GM18511 (cell line): ENCODE results near the gene COMMD7.
"Not testable (repeated sequence)": the region's sequence is repeated elsewhere in the genome, so short reads cannot be mapped to it uniquely, and the experiment has no call there.

ENCODE experiments used
- ATAC-seq: cut with Tn5 transposase; IDR thresholded peaks from one replicate; pipeline ENCODE4 v1.9.1; 2021; ENCODE audit warnings: mild to moderate bottlenecking, moderate library complexity; ENCODE audit not compliant: unreplicated experiment

Gene COMMD7

GRCh38 chr20:32737371-32738223, 5.7 kb downstream of the COMMD7 start:
- ATAC-seq, result no peak

GRCh38 chr20:32731882-32732266, 11.4 kb downstream of the COMMD7 start:
- no peak for ATAC-seq

GRCh38 chr20:32729334-32729733, 13.9 kb downstream of the COMMD7 start:
- ATAC-seq, result not testable (repeated sequence)

GRCh38 chr20:32728435-32728834, 14.8 kb downstream of the COMMD7 start:
- not testable (repeated sequence) for ATAC-seq

- no peak for ATAC-seq
These were observed 15.6 kb downstream of the COMMD7 start for GRCh38 chr20:32727683-32728082.

GRCh38 chr20:32718749-32719348, 24.4 kb downstream of the COMMD7 start:
- ATAC-seq, result no peak

GRCh38 chr20:32711346-32711745, 31.9 kb downstream of the COMMD7 start:
- no peak for ATAC-seq

GRCh38 chr20:32709632-32710121, 33.6 kb downstream of the COMMD7 start:
- no peak for ATAC-seq

GRCh38 chr20:32709029-32709631, 34.1 kb downstream of the COMMD7 start:
- ATAC-seq, result not testable (repeated sequence)

GRCh38 chr20:32707691-32708581, 35.3 kb downstream of the COMMD7 start:
- no peak for ATAC-seq

- ATAC-seq, result no peak
These were observed 36.8 kb downstream of the COMMD7 start for GRCh38 chr20:32706486-32706885.

- ATAC-seq, result no peak
These were observed 40.4 kb downstream of the COMMD7 start for GRCh38 chr20:32702706-32703425.

GRCh38 chr20:32697608-32698007, 45.7 kb downstream of the COMMD7 start:
- ATAC-seq, result no peak

GRCh38 chr20:32695089-32695488, 48.2 kb downstream of the COMMD7 start:
- no peak for ATAC-seq

- ATAC-seq, result not testable (repeated sequence)
These were observed 54.3 kb downstream of the COMMD7 start for GRCh38 chr20:32688966-32689365.

- no peak for ATAC-seq
These were observed 56.1 kb downstream of the COMMD7 start for GRCh38 chr20:32687180-32687532.

GRCh38 chr20:32686530-32687179, 56.6 kb downstream of the COMMD7 start:
- ATAC-seq, result no peak

- no peak for ATAC-seq
These were observed 57.4 kb downstream of the COMMD7 start for GRCh38 chr20:32685541-32686529.
